B cell (primary cell): ENCODE results near the gene ELOB.

Source experiments
- CTCF ChIP-seq: fragments of 200-600 bp; IDR thresholded peaks from one replicate; pipeline ENCODE4 v1.8.0; 2022; ENCODE audit warnings: antibody characterized with exemption, mild to moderate bottlenecking
- EZH2 ChIP-seq: IDR thresholded peaks from 2 replicates; pipeline ENCODE4 v1.6.1; 2012; ENCODE audit warnings: borderline replicate concordance, low read depth, mild to moderate bottlenecking, moderate library complexity, low read length; ENCODE audit not compliant: insufficient read depth, poor library complexity, severe bottlenecking

DNA sequence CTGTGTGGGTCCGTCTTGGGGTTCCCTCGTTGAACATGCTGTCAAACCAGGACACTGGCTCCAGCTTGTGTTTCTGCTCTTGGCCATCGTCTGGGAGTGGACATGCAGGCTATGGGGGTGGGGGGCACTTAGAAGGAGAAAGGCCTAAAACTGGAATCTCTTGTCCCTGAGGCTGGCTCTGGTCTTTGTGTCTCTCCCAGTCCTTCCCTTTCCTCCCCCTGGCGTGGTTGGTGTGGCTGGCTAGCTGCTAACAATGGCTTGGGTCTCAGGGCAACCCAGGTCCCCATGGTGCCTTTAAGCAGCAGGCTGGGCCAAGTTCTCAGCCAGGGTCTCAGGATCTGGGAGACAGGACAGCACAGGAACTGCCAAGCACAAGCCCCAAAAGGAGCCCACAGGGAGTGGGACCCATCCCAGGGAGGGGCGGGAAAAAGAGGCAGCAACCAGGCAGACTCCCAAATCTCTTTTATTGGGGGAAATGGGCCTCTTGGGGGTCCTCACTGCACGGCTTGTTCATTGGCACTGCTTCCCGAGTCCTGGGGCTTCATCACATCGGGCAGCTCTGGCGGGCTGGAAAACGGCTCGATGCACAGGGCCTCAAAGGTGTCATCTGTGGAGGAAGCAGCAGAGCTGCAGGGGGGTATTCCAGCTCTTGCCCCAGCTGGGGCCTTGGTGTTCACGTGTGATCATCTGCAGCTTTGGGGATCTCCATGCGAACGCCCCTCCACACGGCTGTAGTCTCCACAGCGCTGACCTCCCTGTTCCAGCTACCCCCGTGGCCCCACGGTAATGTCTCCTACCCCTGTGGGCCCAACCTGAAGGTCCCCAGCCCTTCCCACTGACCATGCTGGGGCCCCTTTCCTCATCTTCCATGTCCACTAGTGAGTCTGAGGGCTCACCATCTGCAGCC is 5.3 kb downstream of the ELOB start:
- TF ChIP-seq CTCF (no peak), EZH2 (no peak)
